22Rv1 (cell line): ENCODE measurements around the gene CNTN4.
"Not testable (repeated sequence)": the region's sequence is repeated elsewhere in the genome, so short reads cannot be mapped to it uniquely, and the experiment has no call there.

Experiments
- H3K27ac ChIP-seq: fragments of 450-650 bp; 2 replicates; pipeline ENCODE4 v1.5.1; 2017
- ZFX ChIP-seq: fragments of 450-650 bp; IDR thresholded peaks from 2 replicates; pipeline ENCODE4 v1.6.1; 2017; ENCODE audit warnings: antibody characterized with exemption, borderline replicate concordance
- TF ChIP-seq, protein P1 (sequence below): fragments of 450-650 bp; IDR thresholded peaks from 2 replicates; pipeline ENCODE4 v1.5.1; 2017; ENCODE audit warnings: mild to moderate bottlenecking

CNTN4 gene

DNA sequence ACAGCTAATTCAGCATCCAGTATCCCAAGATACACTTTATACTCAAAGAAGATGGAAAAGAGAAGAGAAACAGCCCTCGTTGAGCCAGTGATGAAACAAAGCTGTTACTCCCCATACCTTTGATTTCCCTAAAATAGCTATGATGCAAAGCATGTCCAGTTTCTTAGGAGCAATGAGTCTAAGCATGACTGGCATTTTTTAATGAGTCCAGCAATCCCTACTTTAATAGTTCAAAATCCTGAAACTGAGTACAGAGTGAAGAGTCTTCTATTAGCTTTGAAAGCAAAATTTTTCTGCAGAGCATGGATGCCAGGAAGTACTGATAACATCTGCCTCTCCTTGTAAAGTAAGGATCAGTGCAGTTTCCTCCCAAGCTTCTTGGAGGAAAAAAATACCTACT, 708.8 kb downstream of the CNTN4 start:
- no peak overlapping the region for H3K27ac ChIP-seq
- TF ChIP-seq, protein P1, sequence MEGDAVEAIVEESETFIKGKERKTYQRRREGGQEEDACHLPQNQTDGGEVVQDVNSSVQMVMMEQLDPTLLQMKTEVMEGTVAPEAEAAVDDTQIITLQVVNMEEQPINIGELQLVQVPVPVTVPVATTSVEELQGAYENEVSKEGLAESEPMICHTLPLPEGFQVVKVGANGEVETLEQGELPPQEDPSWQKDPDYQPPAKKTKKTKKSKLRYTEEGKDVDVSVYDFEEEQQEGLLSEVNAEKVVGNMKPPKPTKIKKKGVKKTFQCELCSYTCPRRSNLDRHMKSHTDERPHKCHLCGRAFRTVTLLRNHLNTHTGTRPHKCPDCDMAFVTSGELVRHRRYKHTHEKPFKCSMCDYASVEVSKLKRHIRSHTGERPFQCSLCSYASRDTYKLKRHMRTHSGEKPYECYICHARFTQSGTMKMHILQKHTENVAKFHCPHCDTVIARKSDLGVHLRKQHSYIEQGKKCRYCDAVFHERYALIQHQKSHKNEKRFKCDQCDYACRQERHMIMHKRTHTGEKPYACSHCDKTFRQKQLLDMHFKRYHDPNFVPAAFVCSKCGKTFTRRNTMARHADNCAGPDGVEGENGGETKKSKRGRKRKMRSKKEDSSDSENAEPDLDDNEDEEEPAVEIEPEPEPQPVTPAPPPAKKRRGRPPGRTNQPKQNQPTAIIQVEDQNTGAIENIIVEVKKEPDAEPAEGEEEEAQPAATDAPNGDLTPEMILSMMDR: no peak
- TF ChIP-seq ZFX: no peak

- H3K27ac ChIP-seq: no peak overlapping the region
- TF ChIP-seq, protein P1: no peak
- no peak for TF ChIP-seq ZFX
Measured at GRCh38 chr3:2810723-2811122, 712.1 kb downstream of the CNTN4 start.

DNA sequence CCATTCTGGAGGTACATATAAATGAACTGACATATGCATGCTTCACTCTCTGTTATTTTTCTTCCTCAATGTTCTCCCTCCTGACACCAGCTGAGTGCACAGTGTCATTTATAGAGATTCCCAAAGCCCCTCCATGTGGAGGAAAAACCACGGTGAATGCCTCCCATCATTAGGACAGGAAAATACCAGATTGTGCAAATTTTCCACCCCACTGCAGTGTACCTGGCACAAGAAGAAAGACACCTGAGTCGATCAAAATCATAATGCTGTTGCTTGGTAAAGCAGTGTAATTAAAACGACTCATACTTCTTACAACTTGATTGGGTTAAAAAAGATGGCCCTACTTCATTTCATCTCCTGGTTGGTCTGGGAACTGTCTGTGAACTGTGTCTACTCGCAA, 720.9 kb downstream of the CNTN4 start:
- no peak for TF ChIP-seq ZFX
- TF ChIP-seq, protein P1: no peak
- H3K27ac ChIP-seq: no peak overlapping the region

DNA sequence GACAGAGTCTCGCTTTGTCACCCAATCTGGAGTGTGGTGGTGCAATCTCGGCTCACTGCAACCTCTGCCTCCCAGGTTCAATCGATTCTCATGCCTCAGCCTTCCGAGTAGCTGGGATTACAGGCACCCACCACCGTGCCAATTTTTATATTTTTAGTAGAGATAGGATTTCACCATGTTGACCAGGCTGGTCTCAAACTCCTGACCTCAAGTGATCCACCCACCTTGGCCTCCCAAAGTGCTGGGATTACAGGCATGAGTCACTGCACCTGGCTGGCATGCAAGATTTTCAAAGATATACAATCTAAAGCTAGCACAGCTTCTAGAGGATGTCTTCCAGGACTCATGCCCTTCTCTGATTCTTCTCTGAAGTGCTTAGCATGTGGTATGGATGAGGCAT, 722.3 kb downstream of the CNTN4 start:
- not testable (repeated sequence) for H3K27ac ChIP-seq

GRCh38 chr3:2822611-2823010, 723.9 kb downstream of the CNTN4 start:
- H3K27ac ChIP-seq: no peak overlapping the region
- TF ChIP-seq, protein P1: no peak
- no peak for TF ChIP-seq ZFX

GRCh38 chr3:2823031-2823430, 724.4 kb downstream of the CNTN4 start:
- TF ChIP-seq ZFX: no peak
- TF ChIP-seq, protein P1: no peak

DNA sequence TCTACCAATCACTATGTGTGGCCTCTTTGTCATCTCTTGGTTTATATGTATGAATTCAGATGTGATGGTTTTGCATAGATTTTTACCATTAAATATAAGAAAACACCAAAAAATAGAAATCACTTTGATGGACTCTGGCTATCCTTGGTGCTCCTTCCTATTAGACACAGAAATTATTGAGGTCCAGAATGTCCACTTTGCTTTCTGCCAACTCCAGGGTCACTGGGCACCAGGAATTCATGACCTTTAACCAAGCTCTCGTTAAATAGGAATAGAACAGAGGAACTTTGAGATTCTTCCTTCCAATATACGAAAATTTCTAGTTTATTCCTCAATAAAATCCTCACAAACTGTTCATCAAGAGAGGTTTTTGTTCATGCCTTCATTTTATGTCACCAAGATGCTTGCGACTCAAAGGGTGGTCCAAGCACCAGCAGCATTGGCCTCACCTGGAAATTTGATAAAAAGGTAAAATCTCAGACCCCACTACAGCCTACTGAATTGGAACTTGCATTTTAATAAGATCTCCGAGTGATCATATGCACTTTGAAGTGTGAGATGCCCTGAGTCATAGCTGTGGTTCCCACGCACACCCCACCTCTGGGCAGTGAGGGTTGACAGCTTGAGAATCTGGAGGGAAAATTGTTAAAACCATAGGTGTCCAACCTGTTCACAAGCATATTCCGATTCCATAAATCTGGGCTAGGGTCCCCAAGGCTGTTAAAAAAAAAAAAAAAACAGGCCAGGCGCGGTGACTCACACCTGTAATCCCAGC, 725.0 kb downstream of the CNTN4 start:
- TF ChIP-seq, protein P1: no peak
- no peak for TF ChIP-seq ZFX
- H3K27ac ChIP-seq: no peak overlapping the region

More at GRCh38 chr3:2823031-2823430, 724.4 kb downstream of the CNTN4 start:
- H3K27ac ChIP-seq: no peak overlapping the region

GRCh38 chr3:2826036-2826435, 727.4 kb downstream of the CNTN4 start:
- TF ChIP-seq ZFX: no peak
- TF ChIP-seq, protein P1: no peak
- H3K27ac ChIP-seq: no peak overlapping the region
